GM13976 (cell line): ENCODE data around the gene ERCC6L2.

Experiments used
- DNase-seq: peaks from one replicate; pipeline ENCODE4 v3.0.0; 2012; ENCODE audit warnings: low spot score
- CTCF ChIP-seq: IDR thresholded peaks from 2 replicates; pipeline ENCODE4 v1.5.1; 2012; ENCODE audit warnings: borderline replicate concordance, mild to moderate bottlenecking; ENCODE audit not compliant: insufficient read depth; ENCODE audit errors: extremely low read depth, missing control alignments, control extremely low read depth
- in situ Hi-C: fragments of 300-500 bp; cut with MboI; formaldehyde crosslinking; loops from one replicate; pipeline ENCODE4 v1.12.0; 2022; ENCODE audit warnings: low sequenced_read_pairs, mixed read lengths, inconsistent platforms; ENCODE audit not compliant: unreplicated experiment

ERCC6L2 gene

GRCh38 chr9:95852059-95853032, 23.1 kb upstream of the ERCC6L2 start:
- DNase-seq, result peak; percentile 74
- no peak for TF ChIP-seq CTCF
- in situ Hi-C loops, result no loop called here

GRCh38 chr9:95854386-95855020, 21.0 kb upstream of the ERCC6L2 start:
- DNase-seq, result no peak
- in situ Hi-C loops, result no loop called here
- no peak for TF ChIP-seq CTCF

- no peak for TF ChIP-seq CTCF
- DNase-seq, result no peak
- in situ Hi-C loops, result no loop called here
Measured at GRCh38 chr9:95855961-95856360, 19.5 kb upstream of the ERCC6L2 start.

- in situ Hi-C loops, result no loop called here
- TF ChIP-seq CTCF, result no peak
- no peak for DNase-seq
Measured at GRCh38 chr9:95857124-95857523, 18.4 kb upstream of the ERCC6L2 start.

GRCh38 chr9:95857896-95858295, 17.6 kb upstream of the ERCC6L2 start:
- no peak for TF ChIP-seq CTCF
- in situ Hi-C loops, result no loop called here
- DNase-seq, result no peak

- no peak for DNase-seq
- TF ChIP-seq CTCF, result no peak
- in situ Hi-C loops, result no loop called here
Measured at GRCh38 chr9:95862343-95862742, 13.1 kb upstream of the ERCC6L2 start.
